Neural progenitor cell (in vitro differentiated cells): ENCODE results near the gene ABCC3.

Source experiments
- CTCF ChIP-seq: fragments of 200-600 bp; sonication (generic); IDR thresholded peaks from 2 replicates; pipeline ENCODE4 v1.5.1; 2017; ENCODE audit warnings: antibody characterized with exemption, mild to moderate bottlenecking
- EZH2 ChIP-seq: fragments of 200-600 bp; sonication (generic); IDR thresholded peaks from 2 replicates; pipeline ENCODE4 v1.6.1; 2017; ENCODE audit warnings: antibody characterized with exemption, mild to moderate bottlenecking, moderate library complexity

GRCh38 chr17:50728881-50729765 is 94.4 kb downstream of the ABCC3 start:
- TF ChIP-seq EZH2: no peak
- TF ChIP-seq CTCF: no peak
